Caco-2 (cell line): ENCODE results near the gene AUTS2. TPM values are rescaled to one million over a fixed set of nuclear protein-coding genes. Genes with fewer than 3 reads are reported as not detected.

ENCODE experiments used
- BruUV-seq: library from RNA; stranded (reverse); fragments of 400-500 nt; replicated peaks from 2 replicates; lab custom pipeline; 2021; lab: Mats Ljungman, UMichigan
- CTCF ChIA-PET: fragments of 300-600 bp; sonication (Branson Sonifier 250); formaldehyde crosslinking; loops from one replicate; lab custom pipeline; 2022; ENCODE audit warnings: antibody characterized with exemption; lab: Charles Lee
- POLR2A ChIA-PET: fragments of 300-600 bp; sonication (Branson Sonifier 250); formaldehyde crosslinking; loops from one replicate; lab custom pipeline; 2022; ENCODE audit warnings: antibody characterized with exemption; lab: Charles Lee
- DNase-seq, 2 experiments: peaks; one replicate each; pipeline versions ENCODE4 v3.0.0 to v3.0.0-alpha.2; 2020 to 2022
- H3K27me3 ChIP-seq: replicated peaks from 2 replicates; pipeline ENCODE4 v1.6.0; 2011; ENCODE audit warnings: low read length; ENCODE audit not compliant: control insufficient read depth, insufficient read depth
- H3K36me3 ChIP-seq: 2 replicates; pipeline ENCODE4 v1.5.1; 2011; ENCODE audit warnings: low read length; ENCODE audit not compliant: control insufficient read depth, insufficient read depth
- H3K4me1 ChIP-seq: fragments of 250-450 bp; sonication (Bioruptor Pico); 2 replicates; pipeline ENCODE4 v1.5.1; 2020; ENCODE audit warnings: mild to moderate bottlenecking
- H3K4me3 ChIP-seq: 2 replicates; pipeline ENCODE4 v1.5.1; 2011; ENCODE audit warnings: low read depth, mild to moderate bottlenecking, control low read depth, low read length
- H3K9me3 ChIP-seq: fragments of 250-450 bp; sonication (Bioruptor Pico); 2 replicates; pipeline ENCODE4 v1.5.1; 2020; ENCODE audit warnings: mild to moderate bottlenecking, moderate library complexity
- H3K27ac Mint-ChIP-seq: one replicate; pipeline ENCODE4 v1.8.0; 2022; ENCODE audit warnings: mixed read lengths; ENCODE audit not compliant: unreplicated experiment
- H3K27me3 Mint-ChIP-seq: one replicate; pipeline ENCODE4 v1.8.0; 2022; ENCODE audit warnings: mixed read lengths; ENCODE audit not compliant: insufficient read depth, unreplicated experiment
- H3K36me3 Mint-ChIP-seq: one replicate; pipeline ENCODE4 v1.8.0; 2022; ENCODE audit warnings: mild to moderate bottlenecking, mixed read lengths; ENCODE audit not compliant: insufficient read depth, unreplicated experiment
- H3K4me1 Mint-ChIP-seq: one replicate; pipeline ENCODE4 v1.8.0; 2022; ENCODE audit warnings: low read depth, mixed read lengths; ENCODE audit not compliant: unreplicated experiment
- H3K4me3 Mint-ChIP-seq: one replicate; pipeline ENCODE4 v1.8.0; 2022; ENCODE audit warnings: mild to moderate bottlenecking, moderate library complexity, mixed read lengths; ENCODE audit not compliant: unreplicated experiment
- H3K9me3 Mint-ChIP-seq: one replicate; pipeline ENCODE4 v1.8.0; 2022; ENCODE audit warnings: mixed read lengths; ENCODE audit not compliant: unreplicated experiment
- intact Hi-C: fragments of 100-400 bp; cut with micrococcal nuclease; formaldehyde crosslinking; loops from one replicate; pipeline ENCODE4 v1.10.0; 2022; ENCODE audit not compliant: unreplicated experiment
- total RNA-seq: library from RNA; stranded (reverse); gene quantifications from 2 replicates; pipeline ENCODE4 v1.2.3, GENCODE V29; 2022
- TF ChIP-seq, protein P1 (sequence below), 2 experiments: fragments of 200-600 bp in 1 of 2; IDR thresholded peaks; 1 replicate in 1 of 2; 2 replicates in 1 of 2; pipeline versions ENCODE4 v1.5.1 to v1.8.0; 2011 to 2022; ENCODE audit warnings: antibody characterized with exemption in 1 of 2, control low read depth in 1 of 2, inconsistent platforms in 1 of 2, low read depth in 1 of 2, low read length in 1 of 2, mild to moderate bottlenecking in 1 of 2, moderate library complexity in 1 of 2; ENCODE audit not compliant: insufficient read depth in 1 of 2, severe bottlenecking in 1 of 2, unreplicated experiment in 1 of 2

The AUTS2 gene
- total RNA-seq, 1 experiment from 2014 or later = 37.1 TPM

DNA sequence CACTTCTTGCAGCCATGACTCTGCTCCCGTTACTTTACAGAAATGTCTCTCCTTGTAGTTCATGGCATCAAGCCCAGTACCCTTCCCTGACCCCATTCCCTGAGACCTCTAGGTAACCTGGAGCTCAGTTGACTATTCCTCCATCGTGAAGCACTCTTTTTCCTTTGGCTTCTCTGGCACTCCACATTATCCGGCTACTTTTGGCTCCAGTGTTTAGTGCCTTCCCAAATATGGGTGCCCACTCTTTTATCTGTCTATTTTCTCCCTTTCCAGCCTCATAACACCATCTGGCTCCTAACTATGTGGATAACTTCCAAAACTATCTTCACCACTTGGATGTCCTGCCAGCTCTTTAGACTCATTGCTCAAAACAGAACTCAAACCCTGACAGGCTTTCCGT lies 788.9 kb downstream of the AUTS2 start:
- DNase-seq = no peak
- Mint-ChIP-seq H3K4me1 (no peaks in the 10 kb centered on the region), H3K27me3 (peaks cover 3% of the 10 kb centered on the region), H3K9me3 (no peaks in the 10 kb centered on the region), H3K27ac (no peak overlapping the region), H3K36me3 (no peaks in the 10 kb centered on the region), H3K4me3 (no peak overlapping the region)
- CTCF ChIA-PET = no interaction called here
- Histone ChIP-seq H3K9me3 (no peaks in the 10 kb centered on the region), H3K27me3 (no peaks in the 10 kb centered on the region), H3K4me1 (no peaks in the 10 kb centered on the region), H3K4me3 (no peak overlapping the region), H3K36me3 (no peaks in the 10 kb centered on the region)
- intact Hi-C loops = no loop called here
- TF ChIP-seq, protein P1, sequence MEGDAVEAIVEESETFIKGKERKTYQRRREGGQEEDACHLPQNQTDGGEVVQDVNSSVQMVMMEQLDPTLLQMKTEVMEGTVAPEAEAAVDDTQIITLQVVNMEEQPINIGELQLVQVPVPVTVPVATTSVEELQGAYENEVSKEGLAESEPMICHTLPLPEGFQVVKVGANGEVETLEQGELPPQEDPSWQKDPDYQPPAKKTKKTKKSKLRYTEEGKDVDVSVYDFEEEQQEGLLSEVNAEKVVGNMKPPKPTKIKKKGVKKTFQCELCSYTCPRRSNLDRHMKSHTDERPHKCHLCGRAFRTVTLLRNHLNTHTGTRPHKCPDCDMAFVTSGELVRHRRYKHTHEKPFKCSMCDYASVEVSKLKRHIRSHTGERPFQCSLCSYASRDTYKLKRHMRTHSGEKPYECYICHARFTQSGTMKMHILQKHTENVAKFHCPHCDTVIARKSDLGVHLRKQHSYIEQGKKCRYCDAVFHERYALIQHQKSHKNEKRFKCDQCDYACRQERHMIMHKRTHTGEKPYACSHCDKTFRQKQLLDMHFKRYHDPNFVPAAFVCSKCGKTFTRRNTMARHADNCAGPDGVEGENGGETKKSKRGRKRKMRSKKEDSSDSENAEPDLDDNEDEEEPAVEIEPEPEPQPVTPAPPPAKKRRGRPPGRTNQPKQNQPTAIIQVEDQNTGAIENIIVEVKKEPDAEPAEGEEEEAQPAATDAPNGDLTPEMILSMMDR (IDR thresholded peaks at IDR 0.05; ENCODE audit: insufficient read depth in 1 of 2, low read depth in 1 of 2, low read length in 1 of 2, severe bottlenecking in 1 of 2, unreplicated experiment in 1 of 2) = no peak
- BruUV-seq = no TSS peak
- POLR2A ChIA-PET = no interaction called here

DNA sequence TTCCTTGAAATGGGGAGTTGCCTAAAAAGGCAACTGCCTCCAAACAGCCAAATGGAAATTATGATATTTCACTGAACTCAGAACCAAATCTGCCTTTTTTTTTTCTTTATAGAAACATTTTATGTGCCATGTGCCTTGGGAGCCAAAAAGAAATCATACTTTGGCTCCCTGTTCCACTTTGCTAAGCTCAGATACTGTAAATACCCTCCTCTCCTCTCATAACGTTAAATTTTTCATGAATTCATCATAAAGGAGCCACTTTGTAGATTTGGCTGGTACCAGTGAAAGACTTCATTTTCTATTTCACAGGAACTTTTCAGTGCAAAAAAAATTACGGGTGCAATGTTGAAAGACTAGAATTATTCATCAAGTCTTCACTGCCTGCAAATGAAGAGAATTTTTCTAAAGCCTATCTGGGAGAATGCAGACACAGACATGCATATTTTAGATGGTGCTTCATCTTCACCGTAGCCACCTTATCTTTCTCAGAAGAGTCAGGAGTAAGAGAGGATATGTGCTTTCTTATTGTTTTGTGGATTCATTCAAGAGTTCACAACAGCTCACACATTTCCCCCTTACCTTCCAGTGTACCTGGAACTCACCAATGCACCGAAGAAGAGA lies 791.4 kb downstream of the AUTS2 start:
- H3K27ac Mint-ChIP-seq = no peak overlapping the region
- no peak overlapping the region for H3K4me3 Mint-ChIP-seq
- intact Hi-C loops = no loop called here

DNA sequence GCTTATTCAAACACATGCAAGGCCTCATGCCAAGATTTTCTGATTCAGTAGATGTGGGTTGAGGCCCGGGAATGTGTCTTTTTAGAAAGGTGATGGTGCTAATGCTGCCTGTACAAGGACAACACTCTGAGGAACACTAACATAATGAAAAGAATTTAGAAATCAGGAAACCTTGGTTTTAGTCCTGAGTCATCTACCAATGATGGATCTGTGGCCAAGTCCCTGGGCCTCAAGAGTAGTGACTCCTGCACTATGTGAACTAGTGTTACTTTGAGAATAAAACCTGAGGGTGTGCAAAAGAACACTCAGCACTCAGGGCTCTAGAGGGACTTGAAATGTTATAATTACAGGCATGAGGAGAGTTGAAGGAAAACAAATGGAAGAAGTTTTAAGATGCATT lies 792.0 kb downstream of the AUTS2 start:
- no peaks in the 10 kb centered on the region for H3K27me3 Mint-ChIP-seq
- Histone ChIP-seq H3K4me3 (no peak overlapping the region), H3K36me3 (no peaks in the 10 kb centered on the region), H3K27me3 (no peaks in the 10 kb centered on the region), H3K4me1 (no peaks in the 10 kb centered on the region), H3K9me3 (no peaks in the 10 kb centered on the region)
- H3K4me1 Mint-ChIP-seq = no peaks in the 10 kb centered on the region
- DNase-seq = no peak
- no TSS peak for BruUV-seq
- ChIA-PET CTCF (no interaction called here), POLR2A (no interaction called here)
- H3K9me3 Mint-ChIP-seq = no peaks in the 10 kb centered on the region
- TF ChIP-seq, protein P1 (IDR thresholded peaks at IDR 0.05; ENCODE audit: insufficient read depth in 1 of 2, low read depth in 1 of 2, low read length in 1 of 2, severe bottlenecking in 1 of 2, unreplicated experiment in 1 of 2) = no peak
- H3K27ac Mint-ChIP-seq = no peak overlapping the region
- intact Hi-C loops = no loop called here
- no peak overlapping the region for H3K4me3 Mint-ChIP-seq
- H3K36me3 Mint-ChIP-seq = no peaks in the 10 kb centered on the region

More for the DNA sequence above, 791.4 kb downstream of the AUTS2 start:
- H3K36me3 ChIP-seq = no peaks in the 10 kb centered on the region
- Mint-ChIP-seq H3K4me1 (no peaks in the 10 kb centered on the region), H3K9me3 (no peaks in the 10 kb centered on the region), H3K27me3 (no peaks in the 10 kb centered on the region), H3K36me3 (no peaks in the 10 kb centered on the region)
- H3K27me3 ChIP-seq = no peaks in the 10 kb centered on the region
- TF ChIP-seq, protein P1 (IDR thresholded peaks at IDR 0.05; ENCODE audit: insufficient read depth in 1 of 2, low read depth in 1 of 2, low read length in 1 of 2, severe bottlenecking in 1 of 2, unreplicated experiment in 1 of 2) = no peak
- H3K9me3 ChIP-seq = no peaks in the 10 kb centered on the region
- DNase-seq = no peak
- H3K4me3 ChIP-seq = no peak overlapping the region
- no peaks in the 10 kb centered on the region for H3K4me1 ChIP-seq
- no TSS peak for BruUV-seq
- CTCF ChIA-PET = no interaction called here
- POLR2A ChIA-PET = no interaction called here
